C4-2B (cell line): ENCODE data around the gene EPS15.
"Not testable (repeated sequence)": the region's sequence is repeated elsewhere in the genome, so short reads cannot be mapped to it uniquely, and the experiment has no call there.

ENCODE experiments used
- H3K27ac ChIP-seq: fragments of 450-650 bp; 2 replicates; pipeline ENCODE4 v1.5.1; 2017
- CTCF ChIP-seq: fragments of 450-650 bp; conservative IDR thresholded peaks from 2 replicates; pipeline ENCODE4 v1.5.1; 2017; ENCODE audit warnings: mild to moderate bottlenecking
- ZFX ChIP-seq: fragments of 450-650 bp; IDR thresholded peaks from 2 replicates; pipeline ENCODE4 v1.6.1; 2017

Gene EPS15

DNA sequence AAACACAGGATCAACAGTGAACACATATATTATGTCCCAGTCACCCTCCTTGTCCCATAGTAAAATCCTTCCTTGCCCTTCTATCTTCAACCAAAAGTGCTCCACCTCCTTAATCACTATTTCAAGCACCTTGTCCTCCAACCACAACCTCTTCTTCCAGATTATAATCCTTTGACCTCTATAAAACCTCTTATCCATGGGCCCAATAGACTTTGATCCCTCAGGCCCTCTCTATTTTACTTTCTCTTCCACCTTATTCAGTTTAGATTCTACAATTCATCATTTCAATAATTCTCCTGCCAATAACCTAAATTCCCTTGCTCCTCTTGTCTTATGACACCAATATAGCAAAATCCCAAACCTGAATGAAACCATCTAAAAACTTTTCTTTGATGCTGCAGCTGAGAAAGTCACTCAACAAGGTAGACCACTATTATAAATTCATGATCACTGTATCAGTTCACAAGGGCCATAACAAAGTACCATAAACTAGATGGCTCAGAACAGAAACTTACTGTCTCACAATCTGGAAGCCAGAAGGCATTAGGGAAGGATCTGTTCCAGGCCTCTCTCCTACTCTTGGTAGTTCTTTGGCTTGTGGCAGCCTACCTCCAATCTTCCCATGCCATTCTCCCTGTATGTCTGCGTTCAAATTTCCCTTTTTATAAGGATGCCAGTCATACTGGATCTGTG lies 24.8 kb downstream of the EPS15 start:
- no peak overlapping the region for H3K27ac ChIP-seq
- no peak for TF ChIP-seq CTCF
- no peak for TF ChIP-seq ZFX

DNA sequence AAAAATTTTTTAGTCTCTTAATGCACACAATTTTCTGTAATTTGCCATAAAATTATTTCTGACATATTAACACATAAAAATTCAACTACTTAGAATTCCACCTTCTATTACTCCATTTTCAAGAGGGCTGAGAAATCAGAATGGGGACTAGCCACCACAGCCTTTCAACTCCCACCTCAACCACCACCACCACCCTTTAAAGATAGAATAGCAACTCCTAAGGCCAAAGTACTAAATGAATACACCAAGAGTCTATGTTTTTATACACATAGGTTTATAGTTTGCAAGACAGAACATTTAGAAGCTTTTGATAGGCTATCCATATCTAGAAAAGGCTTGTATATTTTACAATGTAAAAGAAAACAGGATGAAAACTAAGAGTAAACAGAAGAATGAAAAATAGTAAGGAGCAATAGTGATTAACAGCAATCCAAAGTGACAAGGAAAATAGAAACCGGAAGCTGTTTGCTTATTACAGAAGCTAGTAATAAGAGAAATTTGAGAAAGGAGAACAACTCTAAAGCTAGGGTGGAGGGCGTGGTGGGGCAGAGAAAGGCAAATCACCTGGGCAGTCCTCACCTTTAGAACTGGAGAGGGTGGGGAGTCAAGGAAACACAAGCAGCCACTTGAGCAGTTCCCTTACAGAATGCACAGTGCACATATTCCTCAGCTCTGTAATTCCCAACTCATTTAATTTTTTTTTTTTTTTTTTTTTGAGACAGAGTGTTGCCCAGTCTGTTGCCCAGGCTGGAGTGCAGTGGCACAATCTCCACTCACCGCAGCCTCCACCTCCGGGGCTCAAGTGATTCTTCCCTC lies 27.7 kb downstream of the EPS15 start:
- TF ChIP-seq ZFX (no peak), CTCF (no peak)

GRCh38 chr1:51489472-51489871 lies 29.6 kb downstream of the EPS15 start:
- TF ChIP-seq ZFX (no peak), CTCF (no peak)
- H3K27ac ChIP-seq, result no peak overlapping the region

More for the DNA sequence above, 27.7 kb downstream of the EPS15 start:
- H3K27ac ChIP-seq, result no peak overlapping the region

GRCh38 chr1:51488372-51489050 lies 30.6 kb downstream of the EPS15 start:
- no peak overlapping the region for H3K27ac ChIP-seq
- TF ChIP-seq ZFX (no peak), CTCF (no peak)

DNA sequence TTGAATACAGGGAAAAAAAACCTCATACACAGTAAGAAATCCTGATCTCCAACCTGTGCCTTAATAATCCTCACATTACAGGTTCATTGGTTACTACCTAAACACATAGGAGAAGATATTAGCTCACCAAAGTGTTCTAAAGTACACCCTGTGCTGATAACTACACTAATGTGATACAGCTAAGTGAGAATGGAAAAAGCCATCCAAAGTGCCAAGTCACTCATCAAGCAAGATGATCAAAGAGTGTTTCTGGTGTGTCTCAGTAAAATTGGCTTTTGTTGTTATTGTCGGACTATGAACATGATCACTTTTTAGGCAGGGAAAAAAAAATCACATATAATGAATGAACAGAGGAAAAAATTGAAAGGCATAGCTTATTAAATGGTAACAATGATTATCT lies 31.4 kb downstream of the EPS15 start:
- H3K27ac ChIP-seq, result no peak overlapping the region
- TF ChIP-seq CTCF, result no peak
- TF ChIP-seq ZFX, result no peak

GRCh38 chr1:51484591-51484990 lies 34.5 kb downstream of the EPS15 start:
- no peak for TF ChIP-seq CTCF
- TF ChIP-seq ZFX, result no peak
- H3K27ac ChIP-seq, result no peak overlapping the region

GRCh38 chr1:51482881-51483280 lies 36.2 kb downstream of the EPS15 start:
- H3K27ac ChIP-seq, result no peak overlapping the region

GRCh38 chr1:51474832-51475620 lies 44.0 kb downstream of the EPS15 start:
- H3K27ac ChIP-seq, result not testable (repeated sequence)

More at GRCh38 chr1:51482881-51483280, 36.2 kb downstream of the EPS15 start:
- TF ChIP-seq ZFX (no peak), CTCF (no peak)
